H1 (cell line): ENCODE measurements around the gene RAMP3. TPM values are rescaled to one million over a fixed set of nuclear protein-coding genes. Genes with fewer than 3 reads are reported as not detected.

Source experiments
- NRF1 ChIP-seq: IDR thresholded peaks from 2 replicates; pipeline ENCODE4 v1.6.1; 2011; ENCODE audit warnings: mild to moderate bottlenecking, low read depth, low read length, improper control_type of control experiment
- RAD21 ChIP-seq, 2 experiments: IDR thresholded peaks in 1 of 2; conservative IDR thresholded peaks in 1 of 2; 2 replicates each; pipeline ENCODE4 v1.6.1; 2011; ENCODE audit warnings: low read depth in 2 of 2, low read length in 2 of 2, improper control_type of control experiment in 1 of 2, inconsistent platforms in 1 of 2, mild to moderate bottlenecking in 1 of 2, moderate library complexity in 1 of 2
- polyA plus RNA-seq, 7 experiments: library from polyadenylated mRNA; depleted of rRNA in 3 of 7; stranded (reverse) in 5 of 7; unstranded in 2 of 7; fragments of >200 nt in 5 of 7; fragments of 200-250 nt in 2 of 7; gene quantifications; 1 replicate in 5 of 7; 2 replicates in 1 of 7; 4 replicates in 1 of 7; pipeline versions ENCODE4 v1.2.1 to v1.2.3, GENCODE V29; 2011 to 2013; ENCODE audit warnings: missing spikeins in 2 of 7, mixed read lengths in 2 of 7
- total RNA-seq: library from RNA; stranded (reverse); fragmentation: NEBNext Ultra II Directional; extraction: Animal tissue kit (Norgen Biotek cat#: 25700); gene quantifications from 2 replicates; pipeline ENCODE4 v1.2.1, GENCODE V29; 2021
- TF ChIP-seq, protein P1 (sequence below): fragments of 300-600 bp; sonication (generic); IDR thresholded peaks from 2 replicates; pipeline ENCODE4 v1.7.1; 2012; ENCODE audit warnings: low read length, moderate library complexity, mild to moderate bottlenecking, inconsistent platforms; ENCODE audit not compliant: insufficient replicate concordance
- TF ChIP-seq, protein P2 (sequence below), 3 experiments: IDR thresholded peaks; 1 replicate in 2 of 3; 2 replicates in 1 of 3; pipeline versions ENCODE4 v1.5.1 to v1.6.1; 2011; ENCODE audit warnings: low read length in 3 of 3, mild to moderate bottlenecking in 3 of 3, inconsistent platforms in 2 of 3, low read depth in 1 of 3, moderate library complexity in 1 of 3; ENCODE audit not compliant: insufficient read depth in 1 of 3; ENCODE audit errors: control extremely low read depth in 1 of 3

RAMP3 gene
- total and polyA plus RNA-seq, 2 of the 8 experiments (the other 6 are each of a cell fraction or from before 2014, with no cell fraction given), result 0.88 to 0.98 TPM

GRCh38 chr7:45136106-45137060, 21.2 kb upstream of the RAMP3 start (continued):
- TF ChIP-seq, protein P1, sequence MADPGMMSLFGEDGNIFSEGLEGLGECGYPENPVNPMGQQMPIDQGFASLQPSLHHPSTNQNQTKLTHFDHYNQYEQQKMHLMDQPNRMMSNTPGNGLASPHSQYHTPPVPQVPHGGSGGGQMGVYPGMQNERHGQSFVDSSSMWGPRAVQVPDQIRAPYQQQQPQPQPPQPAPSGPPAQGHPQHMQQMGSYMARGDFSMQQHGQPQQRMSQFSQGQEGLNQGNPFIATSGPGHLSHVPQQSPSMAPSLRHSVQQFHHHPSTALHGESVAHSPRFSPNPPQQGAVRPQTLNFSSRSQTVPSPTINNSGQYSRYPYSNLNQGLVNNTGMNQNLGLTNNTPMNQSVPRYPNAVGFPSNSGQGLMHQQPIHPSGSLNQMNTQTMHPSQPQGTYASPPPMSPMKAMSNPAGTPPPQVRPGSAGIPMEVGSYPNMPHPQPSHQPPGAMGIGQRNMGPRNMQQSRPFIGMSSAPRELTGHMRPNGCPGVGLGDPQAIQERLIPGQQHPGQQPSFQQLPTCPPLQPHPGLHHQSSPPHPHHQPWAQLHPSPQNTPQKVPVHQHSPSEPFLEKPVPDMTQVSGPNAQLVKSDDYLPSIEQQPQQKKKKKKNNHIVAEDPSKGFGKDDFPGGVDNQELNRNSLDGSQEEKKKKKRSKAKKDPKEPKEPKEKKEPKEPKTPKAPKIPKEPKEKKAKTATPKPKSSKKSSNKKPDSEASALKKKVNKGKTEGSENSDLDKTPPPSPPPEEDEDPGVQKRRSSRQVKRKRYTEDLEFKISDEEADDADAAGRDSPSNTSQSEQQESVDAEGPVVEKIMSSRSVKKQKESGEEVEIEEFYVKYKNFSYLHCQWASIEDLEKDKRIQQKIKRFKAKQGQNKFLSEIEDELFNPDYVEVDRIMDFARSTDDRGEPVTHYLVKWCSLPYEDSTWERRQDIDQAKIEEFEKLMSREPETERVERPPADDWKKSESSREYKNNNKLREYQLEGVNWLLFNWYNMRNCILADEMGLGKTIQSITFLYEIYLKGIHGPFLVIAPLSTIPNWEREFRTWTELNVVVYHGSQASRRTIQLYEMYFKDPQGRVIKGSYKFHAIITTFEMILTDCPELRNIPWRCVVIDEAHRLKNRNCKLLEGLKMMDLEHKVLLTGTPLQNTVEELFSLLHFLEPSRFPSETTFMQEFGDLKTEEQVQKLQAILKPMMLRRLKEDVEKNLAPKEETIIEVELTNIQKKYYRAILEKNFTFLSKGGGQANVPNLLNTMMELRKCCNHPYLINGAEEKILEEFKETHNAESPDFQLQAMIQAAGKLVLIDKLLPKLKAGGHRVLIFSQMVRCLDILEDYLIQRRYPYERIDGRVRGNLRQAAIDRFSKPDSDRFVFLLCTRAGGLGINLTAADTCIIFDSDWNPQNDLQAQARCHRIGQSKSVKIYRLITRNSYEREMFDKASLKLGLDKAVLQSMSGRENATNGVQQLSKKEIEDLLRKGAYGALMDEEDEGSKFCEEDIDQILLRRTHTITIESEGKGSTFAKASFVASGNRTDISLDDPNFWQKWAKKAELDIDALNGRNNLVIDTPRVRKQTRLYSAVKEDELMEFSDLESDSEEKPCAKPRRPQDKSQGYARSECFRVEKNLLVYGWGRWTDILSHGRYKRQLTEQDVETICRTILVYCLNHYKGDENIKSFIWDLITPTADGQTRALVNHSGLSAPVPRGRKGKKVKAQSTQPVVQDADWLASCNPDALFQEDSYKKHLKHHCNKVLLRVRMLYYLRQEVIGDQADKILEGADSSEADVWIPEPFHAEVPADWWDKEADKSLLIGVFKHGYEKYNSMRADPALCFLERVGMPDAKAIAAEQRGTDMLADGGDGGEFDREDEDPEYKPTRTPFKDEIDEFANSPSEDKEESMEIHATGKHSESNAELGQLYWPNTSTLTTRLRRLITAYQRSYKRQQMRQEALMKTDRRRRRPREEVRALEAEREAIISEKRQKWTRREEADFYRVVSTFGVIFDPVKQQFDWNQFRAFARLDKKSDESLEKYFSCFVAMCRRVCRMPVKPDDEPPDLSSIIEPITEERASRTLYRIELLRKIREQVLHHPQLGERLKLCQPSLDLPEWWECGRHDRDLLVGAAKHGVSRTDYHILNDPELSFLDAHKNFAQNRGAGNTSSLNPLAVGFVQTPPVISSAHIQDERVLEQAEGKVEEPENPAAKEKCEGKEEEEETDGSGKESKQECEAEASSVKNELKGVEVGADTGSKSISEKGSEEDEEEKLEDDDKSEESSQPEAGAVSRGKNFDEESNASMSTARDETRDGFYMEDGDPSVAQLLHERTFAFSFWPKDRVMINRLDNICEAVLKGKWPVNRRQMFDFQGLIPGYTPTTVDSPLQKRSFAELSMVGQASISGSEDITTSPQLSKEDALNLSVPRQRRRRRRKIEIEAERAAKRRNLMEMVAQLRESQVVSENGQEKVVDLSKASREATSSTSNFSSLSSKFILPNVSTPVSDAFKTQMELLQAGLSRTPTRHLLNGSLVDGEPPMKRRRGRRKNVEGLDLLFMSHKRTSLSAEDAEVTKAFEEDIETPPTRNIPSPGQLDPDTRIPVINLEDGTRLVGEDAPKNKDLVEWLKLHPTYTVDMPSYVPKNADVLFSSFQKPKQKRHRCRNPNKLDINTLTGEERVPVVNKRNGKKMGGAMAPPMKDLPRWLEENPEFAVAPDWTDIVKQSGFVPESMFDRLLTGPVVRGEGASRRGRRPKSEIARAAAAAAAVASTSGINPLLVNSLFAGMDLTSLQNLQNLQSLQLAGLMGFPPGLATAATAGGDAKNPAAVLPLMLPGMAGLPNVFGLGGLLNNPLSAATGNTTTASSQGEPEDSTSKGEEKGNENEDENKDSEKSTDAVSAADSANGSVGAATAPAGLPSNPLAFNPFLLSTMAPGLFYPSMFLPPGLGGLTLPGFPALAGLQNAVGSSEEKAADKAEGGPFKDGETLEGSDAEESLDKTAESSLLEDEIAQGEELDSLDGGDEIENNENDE, result no peak
- TF ChIP-seq NRF1, result no peak
- TF ChIP-seq RAD21 (IDR thresholded peaks at IDR 0.05 in 1 of 2, conservative IDR thresholded peaks at IDR 0.05 in 1 of 2; ENCODE audit: low read depth in 2 of 2, low read length in 2 of 2), result peak; percentile 94
- TF ChIP-seq, protein P2, sequence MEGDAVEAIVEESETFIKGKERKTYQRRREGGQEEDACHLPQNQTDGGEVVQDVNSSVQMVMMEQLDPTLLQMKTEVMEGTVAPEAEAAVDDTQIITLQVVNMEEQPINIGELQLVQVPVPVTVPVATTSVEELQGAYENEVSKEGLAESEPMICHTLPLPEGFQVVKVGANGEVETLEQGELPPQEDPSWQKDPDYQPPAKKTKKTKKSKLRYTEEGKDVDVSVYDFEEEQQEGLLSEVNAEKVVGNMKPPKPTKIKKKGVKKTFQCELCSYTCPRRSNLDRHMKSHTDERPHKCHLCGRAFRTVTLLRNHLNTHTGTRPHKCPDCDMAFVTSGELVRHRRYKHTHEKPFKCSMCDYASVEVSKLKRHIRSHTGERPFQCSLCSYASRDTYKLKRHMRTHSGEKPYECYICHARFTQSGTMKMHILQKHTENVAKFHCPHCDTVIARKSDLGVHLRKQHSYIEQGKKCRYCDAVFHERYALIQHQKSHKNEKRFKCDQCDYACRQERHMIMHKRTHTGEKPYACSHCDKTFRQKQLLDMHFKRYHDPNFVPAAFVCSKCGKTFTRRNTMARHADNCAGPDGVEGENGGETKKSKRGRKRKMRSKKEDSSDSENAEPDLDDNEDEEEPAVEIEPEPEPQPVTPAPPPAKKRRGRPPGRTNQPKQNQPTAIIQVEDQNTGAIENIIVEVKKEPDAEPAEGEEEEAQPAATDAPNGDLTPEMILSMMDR (IDR thresholded peaks at IDR 0.05; ENCODE audit: control extremely low read depth in 1 of 3, insufficient read depth in 1 of 3, low read depth in 1 of 3, low read length in 3 of 3), result peak in 2 of 3 experiments; percentile 83 to 93; a peak in 3 of 4 replicates
